Stimulated activated CD8-positive, alpha-beta memory T cell treated with anti-CD3 and anti-CD28 coated beads, Interleukin-7, amount 100 ng/mL, for 48 hours (primary cell): ENCODE data around the gene PARD6B.

ENCODE experiments used
- DNase-seq, 2 donors: peaks; one replicate each; pipeline ENCODE4 v3.0.0-alpha.2; 2020; ENCODE audit warnings: low read depth in 1 of 2; ENCODE audit errors: extremely low read depth in 1 of 2

The PARD6B gene

DNA sequence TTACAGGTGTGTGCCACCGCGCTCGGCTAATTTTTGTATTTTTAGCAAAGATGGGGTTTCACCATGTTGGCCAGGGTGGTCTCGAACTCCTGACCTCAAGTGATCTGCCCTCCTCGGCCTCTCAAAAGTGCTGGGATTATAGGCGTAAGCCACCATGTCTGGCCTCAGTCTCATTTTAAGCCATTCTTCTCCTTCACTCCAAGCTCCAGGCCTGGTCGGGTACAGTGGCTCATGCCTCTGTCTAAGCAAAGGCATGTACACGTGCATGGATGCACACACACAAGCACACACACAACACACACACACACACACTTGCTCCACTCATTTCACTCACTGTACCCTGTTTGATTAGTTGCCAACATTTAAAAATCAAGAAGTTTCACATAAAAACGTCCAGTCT, 7.7 kb upstream of the PARD6B start:
- no peak for DNase-seq

DNA sequence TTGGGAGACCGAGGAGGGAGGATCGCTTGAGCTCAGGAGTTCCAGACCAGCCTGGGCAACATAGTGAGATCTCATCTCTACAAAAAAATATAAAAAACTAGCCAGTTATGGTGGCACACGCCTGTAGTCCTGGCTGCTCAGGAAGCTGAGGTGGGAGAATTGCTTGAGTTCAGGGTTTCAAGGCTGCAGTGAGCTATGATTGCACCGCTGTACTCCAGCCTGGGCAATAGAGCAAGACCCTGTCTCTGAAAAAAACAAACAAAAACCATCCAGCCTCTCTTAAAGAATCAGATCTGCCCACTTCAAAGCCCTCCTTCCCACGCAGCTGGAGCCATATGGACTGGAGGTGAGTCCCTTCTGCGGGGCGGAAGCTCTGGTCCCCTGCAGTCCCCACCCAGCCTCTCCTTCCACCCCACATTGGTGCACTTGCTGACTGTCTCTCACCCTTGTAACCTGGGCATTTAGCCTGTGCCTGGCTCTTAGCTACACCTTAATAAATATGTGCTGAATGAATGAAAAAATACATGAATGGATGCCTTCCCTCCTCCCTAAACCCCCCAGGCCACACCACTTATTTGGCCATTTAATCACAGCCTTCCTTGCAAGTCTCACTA, 7.2 kb upstream of the PARD6B start:
- no peak for DNase-seq

DNA sequence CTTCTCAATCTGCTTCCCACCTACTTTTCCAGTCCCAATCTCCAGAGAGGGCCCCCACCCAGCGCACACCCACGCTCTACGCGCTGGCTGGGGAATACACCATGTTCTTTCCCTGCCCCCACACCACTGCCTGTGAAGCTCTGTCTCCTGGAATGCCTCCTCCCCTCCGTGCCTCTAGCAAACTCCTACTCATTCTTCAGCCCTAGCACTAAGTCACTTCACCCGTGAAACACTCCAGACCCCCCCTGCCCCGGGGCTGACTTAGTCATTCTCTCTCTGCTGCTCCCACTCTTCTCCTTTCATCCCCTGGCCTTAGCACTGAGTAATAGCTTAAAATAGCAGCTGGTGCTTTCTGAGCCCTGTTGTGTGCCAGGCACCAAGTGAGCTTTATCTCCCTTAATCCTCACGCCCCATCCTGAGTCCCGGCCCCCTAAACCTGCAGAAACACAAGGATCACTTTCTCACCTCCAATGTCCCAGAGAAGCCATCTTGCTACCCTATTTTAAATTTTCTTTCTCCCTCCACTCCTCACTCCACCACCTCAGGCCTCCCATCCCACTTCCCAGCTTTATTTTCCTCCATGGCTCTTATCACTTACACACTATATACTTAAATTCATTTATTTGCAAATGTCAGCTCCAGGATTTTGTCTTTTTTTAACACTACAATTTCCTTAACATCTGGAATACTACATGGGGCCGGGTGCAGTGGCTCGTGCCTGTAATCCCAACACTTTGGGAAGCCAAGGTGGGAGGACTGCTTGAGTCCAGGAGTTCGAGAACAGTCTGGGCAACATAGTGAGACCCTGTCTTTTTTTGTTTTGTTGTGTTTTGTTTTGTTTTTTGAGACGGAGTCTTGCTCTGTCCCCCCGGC, 6.3 kb upstream of the PARD6B start:
- DNase-seq, result peak; percentile 45 to 75

DNA sequence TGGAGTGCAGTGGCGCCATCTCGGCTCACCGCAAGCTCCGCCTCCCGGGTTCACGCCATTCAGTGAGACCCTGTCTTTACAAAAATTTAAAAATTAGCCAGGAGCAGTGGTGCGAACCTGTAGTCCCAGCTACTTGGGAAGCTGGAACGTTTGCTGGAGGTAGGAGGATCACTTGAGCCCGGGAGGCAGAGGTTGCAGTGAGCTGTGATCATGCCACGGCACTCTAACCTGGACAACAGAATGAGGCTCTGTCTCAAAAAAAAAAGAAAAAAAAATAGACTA, 5.7 kb upstream of the PARD6B start:
- no peak for DNase-seq

DNA sequence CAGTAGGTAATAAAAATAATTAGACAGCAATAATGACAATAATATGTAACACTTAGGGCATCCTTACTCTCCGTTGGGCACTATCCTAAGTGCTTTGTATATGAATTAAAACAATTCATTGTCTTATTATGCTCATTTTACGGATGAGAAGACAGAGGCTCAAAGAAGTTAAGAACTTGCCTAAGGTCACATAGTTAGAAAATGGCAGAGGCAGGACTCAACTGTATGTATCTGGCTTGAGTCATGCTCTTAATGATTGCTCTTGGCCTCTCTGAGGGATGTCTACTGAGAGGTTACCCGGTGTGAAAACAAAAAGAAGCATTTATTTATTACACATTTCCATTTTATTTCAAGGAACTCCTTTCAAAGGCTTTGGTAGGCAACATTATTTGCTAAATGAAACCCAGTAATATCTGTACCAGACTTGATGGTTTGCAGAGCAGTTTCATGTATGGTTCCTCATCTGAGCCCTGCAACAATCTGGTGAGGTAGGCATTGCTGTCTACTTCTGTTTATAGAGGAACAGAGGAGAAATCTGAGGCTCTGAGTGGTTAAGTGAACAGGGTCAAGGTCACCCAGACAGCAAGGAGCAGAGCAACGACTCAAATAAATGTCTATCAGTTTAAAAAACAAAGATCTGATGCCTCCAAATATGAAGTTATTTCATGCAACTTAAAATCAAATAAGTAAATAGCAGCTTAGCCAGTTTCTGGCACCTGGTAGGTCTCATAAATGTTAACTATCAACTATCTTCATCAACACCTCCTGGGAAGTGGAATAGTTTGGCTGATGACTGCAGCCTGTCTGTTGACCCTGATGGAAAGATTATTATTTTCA, 4.2 kb upstream of the PARD6B start:
- DNase-seq, result no peak

DNA sequence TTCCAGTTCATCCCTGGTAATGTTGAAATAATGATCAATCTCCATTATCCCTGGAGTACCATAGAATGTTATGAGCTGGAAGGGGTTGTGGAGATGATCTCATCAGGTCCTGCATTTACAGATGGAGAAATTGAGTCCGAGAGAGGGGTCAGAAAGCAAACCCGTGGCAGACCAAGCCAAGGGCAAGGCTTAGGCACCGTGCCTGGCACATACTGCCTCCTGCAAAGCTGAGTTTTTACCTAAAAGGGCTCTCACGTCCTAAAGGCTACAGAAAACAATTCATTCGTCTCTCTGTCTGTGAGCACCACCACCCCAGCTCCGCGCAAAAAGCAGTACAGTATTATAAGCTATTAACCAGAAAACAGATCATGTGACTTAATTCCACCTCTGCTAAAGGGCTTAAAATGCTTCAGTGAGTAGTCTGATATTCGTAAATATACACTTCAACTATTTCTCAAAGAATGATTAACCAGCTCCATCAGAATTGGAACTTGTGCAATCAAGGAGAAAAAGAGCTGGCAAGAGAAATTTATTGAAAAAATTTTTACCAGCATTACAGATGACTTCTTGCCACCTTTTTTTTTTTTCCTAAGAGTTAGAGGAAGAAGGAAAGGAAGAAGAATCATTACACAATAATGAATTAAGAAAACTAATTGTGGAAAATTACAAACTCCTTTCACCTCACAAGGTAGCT, 3.4 kb upstream of the PARD6B start:
- no peak for DNase-seq

DNA sequence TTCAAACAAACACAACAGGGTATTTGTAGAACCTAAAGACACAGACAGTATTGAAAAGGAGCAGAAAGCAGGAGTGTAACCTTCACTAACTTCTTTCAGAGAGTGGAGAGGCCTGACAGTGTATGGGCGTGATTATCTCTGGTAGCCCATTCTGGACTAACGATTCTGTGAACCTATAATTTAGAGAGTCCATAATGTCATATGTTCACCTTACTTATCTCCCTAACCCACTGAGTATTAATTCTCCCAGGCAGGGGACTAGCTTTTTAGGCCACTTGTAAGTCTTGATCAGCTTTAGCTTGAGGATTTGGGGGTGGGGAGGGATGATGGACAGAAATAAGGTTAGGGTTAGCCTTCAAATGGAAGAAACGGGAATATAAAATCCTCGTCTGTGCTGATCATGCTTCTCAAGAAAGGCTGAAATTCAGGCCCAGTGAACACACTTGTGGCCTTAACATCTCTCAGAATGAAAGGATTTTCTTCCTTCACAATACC, 2.8 kb upstream of the PARD6B start:
- no peak for DNase-seq

DNA sequence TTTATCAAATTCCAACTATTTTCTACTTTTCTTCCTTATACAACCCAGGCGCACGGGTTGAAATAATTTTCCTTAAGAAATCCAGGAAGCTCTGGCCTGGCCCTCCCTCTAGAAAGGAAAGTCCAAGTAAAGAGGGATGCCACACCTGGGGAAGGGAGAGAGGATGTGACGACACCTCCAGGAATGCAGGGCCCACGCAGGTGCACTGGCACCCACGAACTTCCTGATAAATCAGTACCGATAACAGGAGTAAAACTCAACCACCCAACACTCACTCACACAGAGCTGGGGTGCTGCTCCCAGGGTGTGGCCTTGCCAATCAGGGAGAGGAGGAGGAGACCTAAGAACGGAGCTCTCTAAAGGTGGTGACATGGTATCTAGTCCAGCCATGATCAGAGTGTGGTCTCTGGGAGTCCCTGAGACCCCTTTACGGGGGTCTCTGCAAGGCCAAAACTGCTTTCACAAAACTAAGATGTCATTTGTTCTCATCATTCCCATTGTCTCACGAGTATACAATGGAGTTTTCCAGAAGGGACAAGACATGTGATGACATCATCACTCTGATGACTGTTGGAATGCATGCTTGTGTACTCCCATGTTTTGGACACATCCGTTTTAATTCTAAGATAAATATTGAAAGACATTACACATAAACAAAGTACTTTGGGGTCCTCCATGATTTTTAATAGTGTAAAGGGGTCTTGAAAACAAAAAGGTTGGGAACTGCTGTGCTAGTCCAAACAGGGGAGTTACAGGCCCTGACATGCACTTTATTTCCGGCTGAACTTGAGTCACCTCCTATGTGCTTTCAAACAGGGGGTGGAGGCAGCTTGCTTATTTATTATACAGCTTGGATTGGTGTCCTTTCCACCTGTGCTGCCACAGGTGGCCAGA, 2.2 kb upstream of the PARD6B start:
- no peak for DNase-seq

DNA sequence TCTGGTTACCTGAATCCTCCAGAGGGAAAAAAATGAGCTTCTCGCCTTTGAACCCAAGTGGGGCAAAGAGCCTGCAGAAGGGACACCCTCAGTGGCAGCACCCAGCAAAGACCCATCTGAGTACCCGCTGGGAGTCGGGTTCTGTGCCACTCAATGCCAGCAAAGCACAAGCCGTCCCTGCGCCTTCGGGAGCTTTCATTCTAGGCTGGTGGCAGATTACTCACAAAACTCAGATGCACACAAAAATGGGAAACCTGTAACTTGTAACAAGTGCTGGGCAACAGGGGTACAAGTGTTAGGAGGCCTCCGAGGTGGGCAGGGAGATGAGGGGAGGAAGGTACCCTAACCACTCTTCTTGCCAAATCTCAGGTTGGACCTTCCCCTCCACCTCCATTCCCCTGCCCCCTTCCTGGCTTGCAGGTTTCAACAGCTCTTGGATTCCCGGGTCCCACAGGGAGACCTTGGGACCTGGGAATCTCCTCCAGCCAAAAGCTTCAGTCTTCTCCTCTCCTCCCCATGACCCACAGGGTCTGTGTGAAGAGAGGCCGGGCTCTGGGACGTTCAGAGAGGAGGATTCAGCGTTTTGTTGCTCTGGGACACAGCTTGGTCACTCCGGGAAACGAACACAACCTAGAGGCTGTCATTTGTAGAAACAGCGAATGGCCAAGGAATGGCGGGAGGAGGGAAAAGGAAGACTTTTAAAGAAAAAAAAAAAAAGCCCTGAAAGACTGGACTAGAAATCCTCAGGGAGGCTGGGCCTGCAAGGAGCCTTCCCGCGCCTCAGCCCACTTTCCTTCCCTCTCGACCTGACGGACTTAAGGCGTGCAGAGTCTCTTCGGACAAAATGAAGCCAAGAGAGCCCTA, 1.2 kb upstream of the PARD6B start:
- no peak for DNase-seq

DNA sequence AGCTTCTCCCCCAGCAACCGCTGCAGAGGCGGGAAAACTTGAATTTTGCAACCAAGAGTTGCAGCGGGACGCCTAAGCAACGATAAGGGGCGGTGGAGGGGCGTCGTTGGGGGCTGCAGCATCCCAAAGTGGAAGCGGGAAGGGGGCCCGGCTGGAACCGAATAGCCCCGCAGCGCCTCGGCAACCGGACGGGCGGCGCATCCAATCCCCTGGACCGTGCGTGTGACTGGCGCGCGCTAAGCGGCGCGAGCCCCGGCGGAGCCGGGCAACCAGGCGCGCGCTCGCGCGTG, 670 bp upstream of the PARD6B start:
- DNase-seq, result no peak

DNA sequence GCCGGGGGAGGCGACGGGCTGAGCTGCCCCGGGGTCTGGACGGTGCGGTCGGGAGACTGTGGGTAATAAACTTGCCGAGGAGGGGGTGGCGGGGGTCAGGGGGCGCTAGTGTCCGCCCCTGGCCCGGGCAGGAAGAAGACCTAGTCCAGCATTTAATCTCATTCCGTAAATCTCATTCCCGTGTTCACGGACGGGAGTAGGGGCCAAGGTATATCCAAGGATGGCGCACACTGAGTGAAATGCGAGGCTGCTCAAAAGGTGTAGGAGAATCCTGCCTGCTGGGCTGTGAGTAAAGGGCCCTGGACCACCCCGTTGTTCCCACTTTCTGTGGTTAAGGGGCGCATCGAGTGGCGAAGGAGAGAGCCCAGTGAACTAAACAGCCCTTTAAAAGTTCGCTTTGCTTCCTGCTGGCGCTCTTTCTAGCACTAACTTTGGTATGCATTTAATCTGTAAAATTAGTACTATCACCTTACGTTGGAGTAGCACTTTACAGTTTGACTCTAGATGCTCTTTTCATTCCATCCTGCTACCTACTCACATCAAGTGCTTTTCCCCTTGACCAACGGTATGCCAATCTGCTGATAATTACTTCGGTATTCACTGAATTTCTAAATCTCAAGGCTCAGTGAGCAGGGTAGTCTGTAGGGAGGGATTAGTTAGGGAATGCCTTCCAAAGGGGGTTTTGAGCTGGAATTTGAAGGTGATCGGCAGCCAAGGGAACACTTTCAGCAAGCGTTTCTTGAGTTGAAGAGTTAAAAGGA, 730 bp downstream of the PARD6B start:
- DNase-seq, result no peak

DNA sequence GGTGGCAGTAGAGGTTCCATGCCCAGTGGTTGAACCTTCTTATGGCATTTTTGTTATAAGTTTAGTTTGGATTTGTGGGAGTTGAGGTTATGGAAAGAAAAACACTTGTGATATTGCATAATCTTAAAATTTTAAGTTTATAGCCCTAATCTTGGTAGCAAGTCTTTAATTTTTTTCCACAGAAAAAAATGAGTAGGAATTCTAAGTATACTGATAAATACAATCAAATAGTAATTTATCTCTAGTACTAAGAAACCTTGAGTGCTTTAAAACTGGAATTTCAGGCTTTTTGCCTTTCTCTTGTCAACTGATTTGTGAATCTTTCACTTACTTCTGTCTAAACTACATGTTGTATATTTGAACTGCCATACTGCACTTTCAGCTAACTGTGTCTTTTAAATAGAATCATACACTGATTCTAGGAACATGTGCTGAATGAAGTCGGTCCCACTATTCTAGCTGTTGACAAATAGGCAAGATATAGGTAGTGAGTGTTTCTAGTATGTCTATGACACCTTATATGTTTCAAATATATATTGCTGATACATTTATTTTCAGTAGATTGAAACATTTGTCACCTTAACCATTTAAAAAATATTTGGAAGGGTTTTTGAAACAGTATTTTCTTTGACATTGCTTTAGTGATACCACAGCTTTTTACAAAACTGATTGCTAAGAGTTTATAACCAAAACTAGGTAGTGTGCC, 2.4 kb downstream of the PARD6B start:
- DNase-seq, result no peak

DNA sequence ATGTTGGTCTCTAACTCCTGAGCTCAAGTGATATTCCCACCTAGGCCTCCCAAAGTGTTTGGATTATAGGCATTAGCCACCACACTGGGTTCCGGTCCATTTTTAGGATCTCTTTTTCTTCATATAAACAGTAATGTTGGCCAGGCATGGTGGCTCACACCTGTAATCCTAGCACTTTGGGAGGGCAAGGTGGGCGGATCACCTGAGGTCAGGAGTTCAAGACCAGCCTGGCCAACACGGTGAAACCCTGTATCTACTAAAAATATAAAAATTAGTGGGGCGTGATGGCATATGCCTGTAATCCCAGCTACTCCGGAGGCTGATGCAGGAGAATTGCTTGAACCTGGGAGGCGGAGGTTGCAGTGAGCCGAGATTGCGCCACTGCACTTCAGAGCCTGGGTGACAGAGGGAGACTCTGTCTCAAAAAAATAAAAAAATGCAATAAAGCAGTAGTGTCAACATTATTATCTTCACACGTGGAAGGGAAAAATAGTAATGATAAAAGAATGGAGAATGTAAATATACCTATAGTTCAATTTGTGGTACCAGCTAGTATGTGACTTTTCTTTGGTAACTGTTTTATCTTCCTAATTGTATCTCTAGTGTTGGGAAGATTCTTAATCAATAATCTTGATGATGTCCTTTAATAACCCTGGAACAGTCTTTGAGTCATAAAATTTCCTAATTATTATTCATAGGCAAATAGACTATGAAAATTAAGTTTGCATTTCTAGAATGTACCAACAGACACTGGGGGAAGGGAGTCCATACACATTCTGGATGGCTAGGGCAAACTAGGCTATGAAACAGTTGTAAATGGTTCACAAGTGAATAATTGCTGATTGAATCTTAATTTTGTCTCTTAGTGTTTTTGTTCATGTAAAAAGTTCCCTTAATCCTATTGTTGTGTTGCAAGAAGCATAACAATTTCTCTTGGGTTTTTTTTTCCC, 3.6 kb downstream of the PARD6B start:
- no peak for DNase-seq

DNA sequence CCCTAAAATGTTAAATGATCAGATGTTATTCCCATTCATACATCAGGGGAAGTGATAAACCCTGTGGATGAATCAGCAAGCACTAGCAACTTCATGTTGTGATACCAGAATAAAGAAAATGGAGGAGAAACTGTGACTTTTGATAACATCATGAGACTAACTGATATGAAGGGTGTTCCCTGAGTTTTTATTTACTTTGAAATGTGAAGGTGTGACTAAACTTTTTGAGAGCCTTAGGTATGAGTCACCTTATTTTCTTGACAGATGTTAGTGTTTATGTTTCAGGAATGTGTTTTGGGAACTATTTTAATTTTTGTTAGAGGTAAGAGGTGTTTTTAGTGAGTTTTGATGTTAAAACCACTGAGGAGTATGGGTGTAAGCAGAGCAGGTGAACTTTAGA, 4.4 kb downstream of the PARD6B start:
- no peak for DNase-seq

DNA sequence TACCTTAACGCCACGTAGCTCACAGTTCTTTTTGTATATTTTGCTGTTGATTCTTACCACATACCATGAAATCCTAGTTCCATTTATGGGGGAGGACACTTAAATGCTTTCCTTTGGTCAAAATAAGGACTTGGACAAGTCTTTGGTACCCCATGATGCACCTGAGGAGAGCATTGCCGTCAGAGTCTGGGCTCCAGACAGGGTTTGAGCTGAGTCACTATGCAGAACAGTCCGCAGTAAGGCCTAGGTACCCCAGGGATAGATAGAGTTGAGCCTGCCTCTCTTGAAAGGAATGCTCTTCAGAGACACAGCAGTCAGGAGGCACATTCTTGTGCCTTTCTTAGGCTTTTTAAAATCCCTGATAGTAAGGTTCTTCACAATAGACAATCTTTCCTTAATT, 6.0 kb downstream of the PARD6B start:
- DNase-seq, result no peak

DNA sequence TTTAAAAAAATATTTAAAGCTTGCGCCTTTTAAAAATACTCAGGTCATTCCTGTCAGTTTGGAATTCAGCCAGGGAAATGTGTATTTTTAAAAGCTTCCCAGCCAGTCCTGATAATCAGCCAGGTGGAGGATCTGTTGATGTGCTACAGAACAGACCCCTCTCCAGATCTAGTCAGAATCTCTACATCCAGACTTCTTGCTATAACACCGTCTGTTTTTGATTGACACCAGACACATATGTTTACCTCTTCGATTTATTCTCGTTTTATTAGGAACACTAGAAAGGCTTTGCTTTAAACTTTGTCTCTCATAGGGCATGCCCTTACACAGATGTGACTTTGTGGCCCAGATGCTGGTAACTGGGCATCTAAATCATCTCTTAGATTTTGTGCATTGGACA, 11.7 kb downstream of the PARD6B start:
- DNase-seq, result no peak
